ENCODE results near the gene CENPA. TPM values are rescaled to one million over a fixed set of nuclear protein-coding genes. Genes with fewer than 3 reads are reported as not detected.
A peak's percentile ranks its signal among the peaks of the same experiment; 100 is the strongest.

CENPA gene
- total RNA-seq, 4 donors from 2014 or later = 0.47 to 5.2 (median 2.1) TPM

DNA sequence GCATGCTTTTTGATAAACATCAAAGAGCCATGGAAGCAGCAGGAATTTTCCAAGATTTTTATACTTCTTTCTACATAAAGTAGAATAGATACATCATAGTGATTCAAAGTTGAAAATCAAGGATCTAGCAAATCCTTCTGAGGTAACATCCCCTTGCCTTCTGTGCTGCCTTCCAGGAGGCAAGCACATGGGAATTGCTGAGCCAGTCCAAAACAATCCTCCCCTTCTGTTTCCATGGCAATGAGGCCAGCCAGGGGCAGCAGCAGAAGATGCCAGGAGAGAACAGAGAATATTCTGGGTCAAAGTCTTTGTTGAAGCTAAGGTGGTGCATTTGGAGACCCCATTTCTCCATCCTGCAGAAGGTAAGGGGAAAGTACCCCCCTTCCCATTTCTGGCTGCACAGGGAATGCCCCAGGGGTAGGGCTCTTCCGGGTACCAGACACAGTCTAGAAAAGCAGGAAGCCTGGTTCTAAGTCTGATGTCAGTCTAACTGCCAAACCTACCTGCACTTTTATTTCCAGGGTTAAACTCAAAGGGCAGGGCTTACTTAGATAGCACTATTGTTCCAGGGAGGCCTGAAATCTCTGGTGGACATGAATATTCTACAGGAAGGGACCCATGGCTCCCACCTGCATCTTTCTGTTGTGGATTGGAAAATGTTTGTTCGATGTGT lies 22.1 kb downstream of the CENPA start:
- no peak for DNase-seq (ENCODE audit: low spot score in 2 of 2)
- WGBS, 2 donors = 50 to 55% methylated on average over 2 of the region's 2 CpGs
- intact Hi-C loops (cut with DNase I; ENCODE audit: low total_unique reads) = no loop called here
- H3K4me3 ChIP-seq (ENCODE audit: low read depth, poor library complexity, severe bottlenecking) = no peak overlapping the region
- TF ChIP-seq POLR2A (IDR thresholded peaks at IDR 0.05) = no peak
- TF ChIP-seq, protein P1, sequence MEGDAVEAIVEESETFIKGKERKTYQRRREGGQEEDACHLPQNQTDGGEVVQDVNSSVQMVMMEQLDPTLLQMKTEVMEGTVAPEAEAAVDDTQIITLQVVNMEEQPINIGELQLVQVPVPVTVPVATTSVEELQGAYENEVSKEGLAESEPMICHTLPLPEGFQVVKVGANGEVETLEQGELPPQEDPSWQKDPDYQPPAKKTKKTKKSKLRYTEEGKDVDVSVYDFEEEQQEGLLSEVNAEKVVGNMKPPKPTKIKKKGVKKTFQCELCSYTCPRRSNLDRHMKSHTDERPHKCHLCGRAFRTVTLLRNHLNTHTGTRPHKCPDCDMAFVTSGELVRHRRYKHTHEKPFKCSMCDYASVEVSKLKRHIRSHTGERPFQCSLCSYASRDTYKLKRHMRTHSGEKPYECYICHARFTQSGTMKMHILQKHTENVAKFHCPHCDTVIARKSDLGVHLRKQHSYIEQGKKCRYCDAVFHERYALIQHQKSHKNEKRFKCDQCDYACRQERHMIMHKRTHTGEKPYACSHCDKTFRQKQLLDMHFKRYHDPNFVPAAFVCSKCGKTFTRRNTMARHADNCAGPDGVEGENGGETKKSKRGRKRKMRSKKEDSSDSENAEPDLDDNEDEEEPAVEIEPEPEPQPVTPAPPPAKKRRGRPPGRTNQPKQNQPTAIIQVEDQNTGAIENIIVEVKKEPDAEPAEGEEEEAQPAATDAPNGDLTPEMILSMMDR (IDR thresholded peaks at IDR 0.05) = no peak

GRCh38 chr2:26809211-26809610 lies 23.4 kb downstream of the CENPA start:
- intact Hi-C loops (cut with DNase I; ENCODE audit: low total_unique reads) = no loop called here
- 85 to 93% methylated on average over 3 of the region's 3 CpGs for WGBS, 2 donors
- DNase-seq (ENCODE audit: low spot score in 2 of 2) = no peak
- H3K4me3 ChIP-seq (ENCODE audit: low read depth, poor library complexity, severe bottlenecking) = no peak overlapping the region
- TF ChIP-seq POLR2A (IDR thresholded peaks at IDR 0.05) = no peak
- TF ChIP-seq, protein P1 (IDR thresholded peaks at IDR 0.05) = no peak

DNA sequence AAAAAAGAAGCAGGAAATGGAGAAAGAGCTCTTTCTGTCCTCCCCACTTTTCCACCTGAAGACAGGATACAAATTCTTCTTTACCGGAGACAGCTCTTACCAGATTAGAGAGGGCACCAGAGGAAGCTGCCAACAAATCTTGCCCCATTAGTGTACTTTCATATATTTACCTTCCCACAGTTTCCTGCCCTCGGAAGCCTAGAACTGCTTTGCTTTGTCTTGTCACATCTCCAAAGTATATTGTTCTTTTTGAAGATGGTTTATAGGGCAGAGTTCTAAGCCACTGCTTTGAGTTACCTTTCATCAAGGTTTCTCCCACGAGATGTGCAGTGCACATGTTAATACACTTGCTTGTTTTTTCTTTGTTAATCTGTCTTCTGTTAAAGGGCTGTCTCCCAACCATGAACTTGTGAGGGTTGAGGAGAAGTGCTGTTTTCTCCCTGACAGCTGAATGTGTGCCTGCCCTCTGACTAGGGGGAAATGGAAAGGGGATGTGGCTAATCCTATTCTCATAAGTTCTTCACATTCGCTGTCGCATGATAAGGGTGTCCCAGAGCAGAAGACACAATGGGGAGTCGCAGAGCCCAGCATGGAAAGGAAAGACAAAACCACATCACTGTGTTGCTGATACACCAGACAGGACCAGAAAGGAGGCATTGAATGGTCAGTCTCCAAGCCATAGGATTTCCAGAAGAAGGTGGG lies 24.2 kb downstream of the CENPA start:
- no peak overlapping the region for H3K4me3 ChIP-seq (ENCODE audit: low read depth, poor library complexity, severe bottlenecking)
- TF ChIP-seq, protein P1 (IDR thresholded peaks at IDR 0.05) = no peak
- no peak for TF ChIP-seq POLR2A (IDR thresholded peaks at IDR 0.05)
- intact Hi-C loops (cut with DNase I; ENCODE audit: low total_unique reads) = no loop called here
- DNase-seq (ENCODE audit: low spot score in 2 of 2) = no peak
- WGBS, 2 donors = 51 to 62% methylated on average over 6 of the region's 6 CpGs

- peak in 1 of 2 donors; percentile 64 for DNase-seq (ENCODE audit: low spot score in 2 of 2)
- intact Hi-C loops (cut with DNase I; ENCODE audit: low total_unique reads) = no loop called here
- no peak overlapping the region for H3K4me3 ChIP-seq (ENCODE audit: low read depth, poor library complexity, severe bottlenecking)
- WGBS, 2 donors = 71 to 72% methylated on average over 8 of the region's 8 CpGs
- TF ChIP-seq, protein P1 (IDR thresholded peaks at IDR 0.05) = no peak
- no peak for TF ChIP-seq POLR2A (IDR thresholded peaks at IDR 0.05)
Measured at GRCh38 chr2:26811261-26811660, 25.4 kb downstream of the CENPA start.

DNA sequence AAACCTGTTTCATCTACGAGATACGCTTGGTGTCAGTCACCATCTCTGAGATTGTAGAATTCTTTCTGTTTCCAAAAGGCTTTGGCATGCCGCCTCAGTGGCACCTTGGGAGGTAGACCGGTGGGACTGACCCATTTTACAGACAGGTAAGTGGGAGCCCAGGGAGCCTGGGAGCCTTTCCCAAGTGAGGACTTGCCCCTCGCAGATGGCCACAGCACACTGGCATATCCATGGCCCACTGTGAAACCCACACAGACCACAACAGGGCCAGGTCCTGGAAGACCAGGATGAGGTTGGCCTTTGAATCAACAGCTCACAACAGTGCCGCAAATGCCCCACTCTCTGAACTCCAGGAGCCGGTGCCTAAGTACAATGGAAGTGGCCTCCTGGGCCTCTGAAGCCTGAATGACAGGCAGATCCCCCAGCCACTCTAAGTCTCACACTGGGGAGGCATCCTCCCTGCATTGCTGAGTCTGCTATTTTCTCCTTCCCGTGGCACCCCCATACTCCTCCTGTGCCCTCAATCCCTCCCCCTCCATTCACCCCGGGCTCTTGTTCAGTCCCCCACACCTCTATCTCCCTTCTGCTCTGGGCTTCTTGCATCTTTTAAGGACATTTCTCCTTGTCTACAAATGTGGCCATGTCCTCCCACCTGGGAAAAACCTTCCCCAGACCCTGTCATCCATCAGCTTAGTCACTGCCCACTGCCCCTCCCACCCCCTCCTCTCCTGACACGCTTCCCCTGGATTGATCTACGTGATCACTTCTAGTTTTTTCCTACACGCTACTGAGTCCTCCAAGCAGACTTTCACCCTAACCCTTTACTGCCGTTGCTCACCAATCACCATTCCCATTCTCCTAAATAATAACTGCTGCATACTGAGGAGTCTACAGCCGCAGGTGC lies 26.2 kb downstream of the CENPA start:
- intact Hi-C loops (cut with DNase I; ENCODE audit: low total_unique reads) = no loop called here
- H3K4me3 ChIP-seq (ENCODE audit: low read depth, poor library complexity, severe bottlenecking) = no peak overlapping the region
- WGBS, 2 donors = 76 to 85% methylated on average over 14 of the region's 14 CpGs
- DNase-seq (ENCODE audit: low spot score in 2 of 2) = peak in 1 of 2 donors; percentile 81
- TF ChIP-seq, protein P1 (IDR thresholded peaks at IDR 0.05) = no peak
- no peak for TF ChIP-seq POLR2A (IDR thresholded peaks at IDR 0.05)
